Endodermal cell (in vitro differentiated cells): Measurements from ENCODE around the gene MKX. TPM values are rescaled to one million over a fixed set of nuclear protein-coding genes. Genes with fewer than 3 reads are reported as not detected.

Experiments
- DNase-seq: peaks from one replicate; pipeline ENCODE4 v3.0.0-alpha.2; 2017
- H3K27ac ChIP-seq: 2 replicates; pipeline ENCODE4 v1.5.1; 2013; ENCODE audit warnings: mild to moderate bottlenecking, low read depth, low read length, moderate library complexity
- H3K27me3 ChIP-seq: 2 replicates; pipeline ENCODE4 v1.6.1; 2013; ENCODE audit warnings: mild to moderate bottlenecking, low read length, moderate library complexity; ENCODE audit not compliant: insufficient read depth, control insufficient read depth, poor library complexity, severe bottlenecking
- H3K36me3 ChIP-seq: 2 replicates; pipeline ENCODE4 v1.7.0; 2013; ENCODE audit warnings: mild to moderate bottlenecking, low read length, moderate library complexity; ENCODE audit not compliant: control insufficient read depth, insufficient read depth
- H3K4me1 ChIP-seq: one replicate; pipeline ENCODE4 v1.7.0; 2013; ENCODE audit warnings: low read length; ENCODE audit not compliant: control insufficient read depth, insufficient read depth
- H3K4me3 ChIP-seq: 2 replicates; pipeline ENCODE4 v1.5.1; 2013; ENCODE audit warnings: mild to moderate bottlenecking, low read length, moderate library complexity
- H3K9ac ChIP-seq: 2 replicates; pipeline ENCODE4 v1.6.1; 2013; ENCODE audit warnings: mild to moderate bottlenecking, low read length, moderate library complexity; ENCODE audit not compliant: poor library complexity, severe bottlenecking; ENCODE audit errors: extremely low read depth
- H3K9me3 ChIP-seq: 2 replicates; pipeline ENCODE4 v1.6.1; 2013; ENCODE audit warnings: mild to moderate bottlenecking, low read length, moderate library complexity; ENCODE audit not compliant: control insufficient read depth
- H3K27ac Mint-ChIP-seq: 2 replicates; pipeline ENCODE4 v1.8.0; 2020; ENCODE audit warnings: mixed read lengths
- H3K27me3 Mint-ChIP-seq: 2 replicates; pipeline ENCODE4 v1.8.0; 2021; ENCODE audit warnings: mild to moderate bottlenecking, mixed read lengths; ENCODE audit not compliant: insufficient read depth
- H3K36me3 Mint-ChIP-seq: 2 replicates; pipeline ENCODE4 v1.8.0; 2020; ENCODE audit warnings: low read depth, mixed read lengths
- H3K4me1 Mint-ChIP-seq: 2 replicates; pipeline ENCODE4 v1.8.0; 2020; ENCODE audit warnings: mixed read lengths
- H3K4me3 Mint-ChIP-seq: 2 replicates; pipeline ENCODE4 v1.8.0; 2020; ENCODE audit warnings: mild to moderate bottlenecking, moderate library complexity, mixed read lengths
- H3K9me3 Mint-ChIP-seq: 2 replicates; pipeline ENCODE4 v1.8.0; 2020; ENCODE audit warnings: mild to moderate bottlenecking, mixed read lengths
- WGBS, 2 experiments: methylation state at CpG; one replicate each; pipeline versions ENCODE4 v1.1.5 to v1.1.7; 2013; ENCODE audit warnings: missing lambda C conversion rate in 2 of 2, mixed read lengths in 1 of 2; ENCODE audit not compliant: insufficient coverage in 1 of 2, insufficient read length in 1 of 2; 5-methylcytosine and 5-hydroxymethylcytosine counted together
- total RNA-seq, 2 donors: library from RNA; stranded (reverse); fragmentation: NEBNext Ultra II Directional in 1 of 2; extraction: Animal tissue kit (Norgen Biotek cat#: 25700) in 1 of 2; gene quantifications; 2 replicates in 1 of 2; 3 replicates in 1 of 2; pipeline ENCODE4 v1.2.1, GENCODE V29; 2021
- TF ChIP-seq, protein P1 (sequence below): fragments of 200-600 bp; sonication (generic); conservative IDR thresholded peaks from 2 replicates; pipeline ENCODE4 v1.5.0; 2021; ENCODE audit warnings: antibody characterized with exemption, mild to moderate bottlenecking

The MKX gene
- total RNA-seq, 2 donors from 2014 or later = 0.29 to 0.55 TPM

DNA sequence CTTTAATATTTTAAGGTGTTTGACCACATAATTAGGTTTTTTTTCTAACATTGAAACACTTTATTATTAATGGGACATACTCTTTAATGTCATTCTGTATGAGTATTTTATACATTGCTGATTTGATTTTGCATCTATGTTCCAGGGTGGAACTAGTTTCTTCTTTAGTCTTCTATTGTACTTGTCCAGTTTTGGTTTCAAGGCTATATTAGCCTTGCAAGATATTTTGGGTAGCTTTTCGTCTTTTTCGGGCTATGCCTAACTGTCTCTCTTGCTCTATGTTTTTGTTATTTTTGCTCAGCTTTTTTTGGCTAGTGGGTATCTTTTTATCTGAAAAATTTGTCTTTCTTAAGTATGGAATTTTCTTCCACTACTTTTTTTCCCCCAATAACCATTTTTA is 38.7 kb upstream of the MKX start:
- Mint-ChIP-seq H3K4me1 (peaks cover 2% of the 10 kb centered on the region), H3K4me3 (no peak overlapping the region), H3K9me3 (peaks cover 10% of the 10 kb centered on the region), H3K36me3 (no peaks in the 10 kb centered on the region), H3K27ac (no peak overlapping the region), H3K27me3 (peaks cover 5% of the 10 kb centered on the region)
- TF ChIP-seq, protein P1, sequence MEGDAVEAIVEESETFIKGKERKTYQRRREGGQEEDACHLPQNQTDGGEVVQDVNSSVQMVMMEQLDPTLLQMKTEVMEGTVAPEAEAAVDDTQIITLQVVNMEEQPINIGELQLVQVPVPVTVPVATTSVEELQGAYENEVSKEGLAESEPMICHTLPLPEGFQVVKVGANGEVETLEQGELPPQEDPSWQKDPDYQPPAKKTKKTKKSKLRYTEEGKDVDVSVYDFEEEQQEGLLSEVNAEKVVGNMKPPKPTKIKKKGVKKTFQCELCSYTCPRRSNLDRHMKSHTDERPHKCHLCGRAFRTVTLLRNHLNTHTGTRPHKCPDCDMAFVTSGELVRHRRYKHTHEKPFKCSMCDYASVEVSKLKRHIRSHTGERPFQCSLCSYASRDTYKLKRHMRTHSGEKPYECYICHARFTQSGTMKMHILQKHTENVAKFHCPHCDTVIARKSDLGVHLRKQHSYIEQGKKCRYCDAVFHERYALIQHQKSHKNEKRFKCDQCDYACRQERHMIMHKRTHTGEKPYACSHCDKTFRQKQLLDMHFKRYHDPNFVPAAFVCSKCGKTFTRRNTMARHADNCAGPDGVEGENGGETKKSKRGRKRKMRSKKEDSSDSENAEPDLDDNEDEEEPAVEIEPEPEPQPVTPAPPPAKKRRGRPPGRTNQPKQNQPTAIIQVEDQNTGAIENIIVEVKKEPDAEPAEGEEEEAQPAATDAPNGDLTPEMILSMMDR = no peak
- no peak for DNase-seq
- WGBS, 2 experiments = 96 to 100% methylated on average over 2 of the region's 2 CpGs
- Histone ChIP-seq H3K27me3 (peaks cover 6% of the 10 kb centered on the region), H3K9me3 (no peaks in the 10 kb centered on the region), H3K27ac (no peak overlapping the region), H3K4me1 (no peaks in the 10 kb centered on the region), H3K36me3 (no peaks in the 10 kb centered on the region), H3K9ac (no peak overlapping the region), H3K4me3 (no peak overlapping the region)

DNA sequence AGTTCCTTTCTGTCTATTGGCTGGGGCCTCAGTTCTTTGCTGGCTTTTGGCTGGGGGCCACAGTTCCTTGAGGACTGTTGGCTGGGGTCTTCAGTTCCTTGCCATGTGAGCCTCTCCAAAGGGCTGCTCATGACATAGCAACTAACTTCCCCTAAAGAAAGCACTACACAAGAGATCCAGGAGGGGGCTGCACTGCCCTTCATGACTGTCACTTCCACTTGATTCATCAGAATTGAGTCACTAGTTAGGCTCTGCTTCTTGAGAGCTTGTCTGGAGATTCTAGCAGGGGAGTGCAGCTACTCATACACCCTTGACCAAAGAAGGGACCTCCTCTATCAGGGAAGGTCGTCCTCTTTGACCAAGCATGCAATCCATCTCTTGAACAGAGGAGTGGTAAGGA is 38.0 kb upstream of the MKX start:
- no peaks in the 10 kb centered on the region for H3K4me1 ChIP-seq
- H3K27ac ChIP-seq = no peak overlapping the region
- Mint-ChIP-seq H3K27me3 (peaks cover 5% of the 10 kb centered on the region), H3K4me1 (peaks cover 2% of the 10 kb centered on the region), H3K36me3 (no peaks in the 10 kb centered on the region), H3K9me3 (peaks cover 10% of the 10 kb centered on the region), H3K27ac (no peak overlapping the region), H3K4me3 (no peak overlapping the region)
- H3K9me3 ChIP-seq = no peaks in the 10 kb centered on the region
- no peaks in the 10 kb centered on the region for H3K36me3 ChIP-seq
- H3K9ac ChIP-seq = no peak overlapping the region
- H3K4me3 ChIP-seq = no peak overlapping the region
- TF ChIP-seq, protein P1 = peak; percentile 81
- peak; percentile 86 for DNase-seq
- WGBS, 2 experiments = 40% methylated on average over 1 of the region's 1 CpG; no CpG with 5 or more reads in 1 of the 2 experiments
- peaks cover 7% of the 10 kb centered on the region for H3K27me3 ChIP-seq

- Histone ChIP-seq H3K27me3 (peaks cover 7% of the 10 kb centered on the region), H3K9me3 (no peaks in the 10 kb centered on the region), H3K4me3 (no peak overlapping the region), H3K4me1 (no peaks in the 10 kb centered on the region), H3K27ac (no peak overlapping the region), H3K9ac (no peak overlapping the region), H3K36me3 (no peaks in the 10 kb centered on the region)
- Mint-ChIP-seq H3K36me3 (no peaks in the 10 kb centered on the region), H3K9me3 (peaks cover 10% of the 10 kb centered on the region), H3K27ac (no peak overlapping the region), H3K27me3 (peaks cover 7% of the 10 kb centered on the region), H3K4me3 (no peak overlapping the region), H3K4me1 (peaks cover 8% of the 10 kb centered on the region)
- 93 to 96% methylated on average over 8 to 9 of the region's 9 CpGs for WGBS, 2 experiments
- no peak for DNase-seq
- TF ChIP-seq, protein P1 = no peak
These were observed 33.9 kb upstream of the MKX start for GRCh38 chr10:27779462-27780015.
